ELR (cell line): ENCODE measurements around the gene HSD11B2.

ENCODE experiments used
- DNase-seq: peaks from one replicate; pipeline ENCODE4 v3.0.0-alpha.2; 2015; ENCODE audit warnings: low read depth

HSD11B2 gene

GRCh38 chr16:67435758-67436164 lies 4.8 kb downstream of the HSD11B2 start:
- DNase-seq: no peak

- DNase-seq: no peak
These were observed 5.8 kb downstream of the HSD11B2 start for GRCh38 chr16:67436640-67437193.

- DNase-seq: no peak
These were observed 6.6 kb downstream of the HSD11B2 start for GRCh38 chr16:67437513-67437912.

- no peak for DNase-seq
These were observed 7.3 kb downstream of the HSD11B2 start for GRCh38 chr16:67438098-67438791.

GRCh38 chr16:67438824-67439393 lies 8.0 kb downstream of the HSD11B2 start:
- DNase-seq: no peak

GRCh38 chr16:67441271-67441753 lies 10.4 kb downstream of the HSD11B2 start:
- no peak for DNase-seq

GRCh38 chr16:67441907-67442306 lies 11.0 kb downstream of the HSD11B2 start:
- no peak for DNase-seq

GRCh38 chr16:67442581-67443255 lies 11.8 kb downstream of the HSD11B2 start:
- no peak for DNase-seq

- DNase-seq: no peak
These were observed 12.3 kb downstream of the HSD11B2 start for GRCh38 chr16:67443265-67443664.

GRCh38 chr16:67444259-67445125 lies 13.6 kb downstream of the HSD11B2 start:
- no peak for DNase-seq

- no peak for DNase-seq
These were observed 14.2 kb downstream of the HSD11B2 start for GRCh38 chr16:67445126-67445426.

- DNase-seq: no peak
These were observed 14.6 kb downstream of the HSD11B2 start for GRCh38 chr16:67445441-67445912.

GRCh38 chr16:67445913-67446907 lies 15.3 kb downstream of the HSD11B2 start:
- no peak for DNase-seq

- DNase-seq: no peak
These were observed 16.1 kb downstream of the HSD11B2 start for GRCh38 chr16:67446968-67447507.

- peak; percentile 64 for DNase-seq
These were observed 16.7 kb downstream of the HSD11B2 start for GRCh38 chr16:67447508-67448076.

GRCh38 chr16:67448580-67448979 lies 17.7 kb downstream of the HSD11B2 start:
- no peak for DNase-seq

GRCh38 chr16:67449336-67449735 lies 18.4 kb downstream of the HSD11B2 start:
- DNase-seq: no peak

GRCh38 chr16:67449739-67450138 lies 18.8 kb downstream of the HSD11B2 start:
- no peak for DNase-seq

- no peak for DNase-seq
These were observed 20.3 kb downstream of the HSD11B2 start for GRCh38 chr16:67451061-67451703.
